Adrenal gland (tissue), 5 donors: Measurements from ENCODE around the gene CFAP57.

Source experiments
- POLR2A ChIP-seq, 2 donors: fragments of 450-650 bp; IDR thresholded peaks; one replicate each; pipeline ENCODE4 v1.6.1; 2017; ENCODE audit warnings: antibody characterized with exemption in 2 of 2, mild to moderate bottlenecking in 2 of 2, moderate library complexity in 1 of 2
- TF ChIP-seq, protein P1 (sequence below), 6 experiments: fragments of 450-650 bp in 4 of 6; fragments of 200-600 bp in 2 of 6; sonication (generic) in 1 of 6; IDR thresholded peaks; 1 replicate in 5 of 6; 2 replicates in 1 of 6; pipeline versions ENCODE4 v1.5.1 to v1.8.0; 2016 to 2021; ENCODE audit warnings: antibody characterized with exemption in 6 of 6, mild to moderate bottlenecking in 2 of 6, moderate library complexity in 1 of 6
- donor health status: DM: no; HTN: no; CAD: no.

DNA sequence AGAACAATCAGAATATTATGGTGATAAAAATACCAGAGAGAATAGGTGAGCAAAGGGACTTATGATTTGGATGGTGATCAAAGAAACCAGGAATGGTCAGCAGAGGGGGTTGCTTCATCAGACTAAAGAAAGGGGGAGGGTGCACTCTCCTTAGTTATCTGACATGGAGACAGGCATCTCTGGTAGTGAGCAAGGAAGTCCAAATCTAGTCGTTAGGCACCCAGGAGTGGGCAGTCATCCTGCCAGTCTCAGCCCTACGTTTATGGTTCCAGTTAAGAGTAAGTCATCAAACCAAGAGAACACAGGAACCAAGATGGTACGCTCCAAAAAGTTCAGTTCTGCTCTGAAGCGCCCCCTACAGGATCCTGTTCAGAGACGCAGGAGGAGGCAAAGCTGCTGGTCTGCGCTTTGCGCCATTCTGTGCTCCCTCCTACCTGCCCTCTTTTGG, 28.7 kb upstream of the CFAP57 start:
- TF ChIP-seq, protein P1, sequence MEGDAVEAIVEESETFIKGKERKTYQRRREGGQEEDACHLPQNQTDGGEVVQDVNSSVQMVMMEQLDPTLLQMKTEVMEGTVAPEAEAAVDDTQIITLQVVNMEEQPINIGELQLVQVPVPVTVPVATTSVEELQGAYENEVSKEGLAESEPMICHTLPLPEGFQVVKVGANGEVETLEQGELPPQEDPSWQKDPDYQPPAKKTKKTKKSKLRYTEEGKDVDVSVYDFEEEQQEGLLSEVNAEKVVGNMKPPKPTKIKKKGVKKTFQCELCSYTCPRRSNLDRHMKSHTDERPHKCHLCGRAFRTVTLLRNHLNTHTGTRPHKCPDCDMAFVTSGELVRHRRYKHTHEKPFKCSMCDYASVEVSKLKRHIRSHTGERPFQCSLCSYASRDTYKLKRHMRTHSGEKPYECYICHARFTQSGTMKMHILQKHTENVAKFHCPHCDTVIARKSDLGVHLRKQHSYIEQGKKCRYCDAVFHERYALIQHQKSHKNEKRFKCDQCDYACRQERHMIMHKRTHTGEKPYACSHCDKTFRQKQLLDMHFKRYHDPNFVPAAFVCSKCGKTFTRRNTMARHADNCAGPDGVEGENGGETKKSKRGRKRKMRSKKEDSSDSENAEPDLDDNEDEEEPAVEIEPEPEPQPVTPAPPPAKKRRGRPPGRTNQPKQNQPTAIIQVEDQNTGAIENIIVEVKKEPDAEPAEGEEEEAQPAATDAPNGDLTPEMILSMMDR (IDR thresholded peaks at IDR 0.05), result no peak
- no peak for TF ChIP-seq POLR2A (IDR thresholded peaks at IDR 0.05)
